Upper lobe of left lung (tissue), 6 donors: Measurements from ENCODE around the gene ZNF407. TPM values are rescaled to one million over a fixed set of nuclear protein-coding genes. Genes with fewer than 3 reads are reported as not detected.

Experiments
- ATAC-seq, 2 donors: fragments of 200-7000 bp; cut with Tn5 transposase; one replicate each; pipeline ENCODE4 v1.9.1; 2022; ENCODE audit warnings: mild to moderate bottlenecking in 2 of 2, moderate library complexity in 2 of 2; ENCODE audit not compliant: low FRiP score in 2 of 2
- DNase-seq, 2 donors: peaks; one replicate each; pipeline ENCODE4 v3.0.0-alpha.2; 2019 to 2020
- H3K27ac ChIP-seq, 4 donors: fragments of 200-600 bp; sonication (generic); one replicate each; pipeline ENCODE4 v1.5.1; 2016 to 2019
- H3K27me3 ChIP-seq, 4 donors: fragments of 200-600 bp; sonication (generic); one replicate each; pipeline ENCODE4 v1.5.1; 2017 to 2019
- H3K36me3 ChIP-seq, 4 donors: fragments of 200-600 bp; sonication (generic); one replicate each; pipeline ENCODE4 v1.5.1; 2016 to 2019
- H3K4me1 ChIP-seq, 4 donors: fragments of 200-600 bp; sonication (generic); one replicate each; pipeline ENCODE4 v1.5.1; 2018 to 2019
- H3K4me3 ChIP-seq, 4 donors: fragments of 200-600 bp; sonication (generic); one replicate each; pipeline ENCODE4 v1.5.1; 2017 to 2019; ENCODE audit warnings: mild to moderate bottlenecking in 2 of 4, moderate library complexity in 1 of 4
- H3K9me3 ChIP-seq, 4 donors: fragments of 200-600 bp; sonication (generic); one replicate each; pipeline ENCODE4 v1.5.1; 2018 to 2019
- CTCF ChIP-seq, 6 experiments: fragments of 450-650 bp in 4 of 6; fragments of 200-600 bp in 2 of 6; sonication (generic) in 2 of 6; IDR thresholded peaks; one replicate each; pipeline ENCODE4 v1.5.1; 2016 to 2019; ENCODE audit warnings: antibody characterized with exemption in 6 of 6
- EP300 ChIP-seq, 4 donors: sonication (generic); formaldehyde crosslinking; IDR thresholded peaks; one replicate each; pipeline ENCODE4 v1.5.1; 2017; ENCODE audit warnings: antibody characterized with exemption in 4 of 4, control low read depth in 2 of 4
- POLR2A ChIP-seq, 4 donors: fragments of 450-650 bp; IDR thresholded peaks; one replicate each; pipeline ENCODE4 v1.5.1; 2016 to 2017; ENCODE audit warnings: antibody characterized with exemption in 4 of 4, mild to moderate bottlenecking in 2 of 4
- POLR2AphosphoS5 ChIP-seq, 2 donors: sonication (generic); formaldehyde crosslinking; IDR thresholded peaks; one replicate each; pipeline ENCODE4 v1.5.1; 2017; ENCODE audit warnings: antibody characterized with exemption in 2 of 2
- WGBS, 2 donors: methylation state at CpG; one replicate each; pipeline ENCODE4 v1.1.5; 2017 to 2018; 5-methylcytosine and 5-hydroxymethylcytosine counted together
- total RNA-seq, 6 donors: library from RNA; depleted of rRNA in 4 of 6; stranded (reverse); fragments of >200 nt in 4 of 6; gene quantifications; one replicate each; pipeline versions ENCODE4 v1.1.0 to v1.2.1, GENCODE V29; 2016 to 2021
- donor health status: DM: no; HTN: no; CAD: no; lungs with moderate emphysema.
- donor health status: DM: no; HTN: yes; CAD: no; lungs with severe emphysema.

Gene ZNF407
- total RNA-seq, 6 donors from 2014 or later = 12.2 to 77.5 (median 17.1) TPM

- H3K9me3 ChIP-seq = no peaks in the 10 kb centered on the region
- H3K27ac ChIP-seq = no peak overlapping the region
- no peaks in the 10 kb centered on the region for H3K27me3 ChIP-seq
- no peaks in the 10 kb centered on the region for H3K4me1 ChIP-seq
- H3K4me3 ChIP-seq = no peak overlapping the region
- DNase-seq (no peak), ATAC-seq (no peak)
- H3K36me3 ChIP-seq = no peaks in the 10 kb centered on the region
- WGBS, 2 donors = 96 to 98% methylated on average over 2 of the region's 2 CpGs
- TF ChIP-seq EP300 (IDR thresholded peaks at IDR 0.05) = no peak
- no peak for TF ChIP-seq POLR2A (IDR thresholded peaks at IDR 0.05)
- TF ChIP-seq POLR2AphosphoS5 (IDR thresholded peaks at IDR 0.05) = no peak
- no peak for TF ChIP-seq CTCF (IDR thresholded peaks at IDR 0.05)
Observed at GRCh38 chr18:74817576-74817975, 219.9 kb downstream of the ZNF407 start.

GRCh38 chr18:74818516-74819175 lies 221.0 kb downstream of the ZNF407 start:
- 91 to 97% methylated on average over 4 of the region's 4 CpGs for WGBS, 2 donors
- DNase-seq (no peak), ATAC-seq (no peak)
- Histone ChIP-seq H3K27me3 (no peaks in the 10 kb centered on the region), H3K4me3 (no peak overlapping the region), H3K36me3 (no peaks in the 10 kb centered on the region), H3K9me3 (no peaks in the 10 kb centered on the region), H3K4me1 (no peaks in the 10 kb centered on the region), H3K27ac (no peak overlapping the region)
- TF ChIP-seq POLR2A (IDR thresholded peaks at IDR 0.05) (no peak), POLR2AphosphoS5 (IDR thresholded peaks at IDR 0.05) (no peak), EP300 (IDR thresholded peaks at IDR 0.05) (no peak), CTCF (IDR thresholded peaks at IDR 0.05) (no peak)

- Histone ChIP-seq H3K9me3 (no peaks in the 10 kb centered on the region), H3K36me3 (no peaks in the 10 kb centered on the region), H3K27ac (no peak overlapping the region), H3K27me3 (no peaks in the 10 kb centered on the region), H3K4me3 (no peak overlapping the region), H3K4me1 (no peaks in the 10 kb centered on the region)
- no peak for ATAC-seq
- TF ChIP-seq CTCF (IDR thresholded peaks at IDR 0.05) = peak in 1 of 6 experiments; percentile 13
- no peak for TF ChIP-seq EP300 (IDR thresholded peaks at IDR 0.05)
- 86 to 88% methylated on average over 7 of the region's 7 CpGs for WGBS, 2 donors
- no peak for DNase-seq
Observed at GRCh38 chr18:74819433-74820059, 221.9 kb downstream of the ZNF407 start.

GRCh38 chr18:74820160-74820780 lies 222.6 kb downstream of the ZNF407 start:
- no peak overlapping the region for H3K27ac ChIP-seq
- 94 to 98% methylated on average over 3 of the region's 3 CpGs for WGBS, 2 donors

More at GRCh38 chr18:74820160-74820780, 222.6 kb downstream of the ZNF407 start:
- no peak overlapping the region for H3K4me3 ChIP-seq
- DNase-seq = no peak
- H3K4me1 ChIP-seq = no peaks in the 10 kb centered on the region
- TF ChIP-seq POLR2A (IDR thresholded peaks at IDR 0.05) (no peak), POLR2AphosphoS5 (IDR thresholded peaks at IDR 0.05) (no peak), EP300 (IDR thresholded peaks at IDR 0.05) (no peak), CTCF (IDR thresholded peaks at IDR 0.05) (no peak)
- H3K9me3 ChIP-seq = no peaks in the 10 kb centered on the region
- ATAC-seq = no peak
- no peaks in the 10 kb centered on the region for H3K27me3 ChIP-seq
- H3K36me3 ChIP-seq = no peaks in the 10 kb centered on the region
